H9 (cell line): ENCODE results near the gene ITGA1. TPM values are rescaled to one million over a fixed set of nuclear protein-coding genes. Genes with fewer than 3 reads are reported as not detected.

Source experiments
- DNase-seq: peaks from one replicate; pipeline ENCODE4 v3.0.0-alpha.2; 2017
- H2AFZ ChIP-seq: one replicate; pipeline ENCODE4 v1.6.1; 2013; ENCODE audit warnings: mild to moderate bottlenecking, low read length, control low read depth, moderate library complexity
- H2AK5ac ChIP-seq: 2 replicates; pipeline ENCODE4 v1.6.1; 2013; ENCODE audit warnings: low read length, control low read depth, mixed read lengths; ENCODE audit not compliant: insufficient read length
- H2BK120ac ChIP-seq: one replicate; pipeline ENCODE4 v1.6.1; 2013; ENCODE audit warnings: low read depth, mild to moderate bottlenecking, low read length, control low read depth, inconsistent platforms; ENCODE audit not compliant: poor library complexity, severe bottlenecking
- H2BK12ac ChIP-seq: 2 replicates; pipeline ENCODE4 v1.6.1; 2013; ENCODE audit warnings: low read length, control low read depth, mixed read lengths, low read depth; ENCODE audit not compliant: insufficient read length
- H2BK15ac ChIP-seq: 2 replicates; pipeline ENCODE4 v1.6.1; 2013; ENCODE audit warnings: low read depth, low read length, control low read depth
- H2BK20ac ChIP-seq: one replicate; pipeline ENCODE4 v1.6.1; 2013; ENCODE audit warnings: low read depth, mild to moderate bottlenecking, low read length, control low read depth, inconsistent platforms; ENCODE audit not compliant: poor library complexity, severe bottlenecking
- H2BK5ac ChIP-seq: 2 replicates; pipeline ENCODE4 v1.6.1; 2013; ENCODE audit warnings: low read length, control low read depth, mixed read lengths; ENCODE audit not compliant: insufficient read length
- H3K14ac ChIP-seq: 2 replicates; pipeline ENCODE4 v1.6.1; 2013; ENCODE audit warnings: low read length, control low read depth; ENCODE audit not compliant: insufficient read depth
- H3K18ac ChIP-seq: 2 replicates; pipeline ENCODE4 v1.6.1; 2013; ENCODE audit warnings: low read depth, mild to moderate bottlenecking, mixed read lengths, low read length, control low read depth; ENCODE audit not compliant: insufficient read length
- H3K23ac ChIP-seq: 2 replicates; pipeline ENCODE4 v1.6.1; 2013; ENCODE audit warnings: low read length, control low read depth, mixed read lengths, low read depth; ENCODE audit not compliant: insufficient read length
- H3K23me2 ChIP-seq: 2 replicates; pipeline ENCODE4 v1.6.1; 2013; ENCODE audit warnings: low read depth, mild to moderate bottlenecking, mixed read lengths, low read length, control low read depth; ENCODE audit not compliant: insufficient read length, poor library complexity, severe bottlenecking
- H3K27ac ChIP-seq: 2 replicates; pipeline ENCODE4 v1.5.1; 2013; ENCODE audit warnings: low read length, control low read depth, mixed read lengths, low read depth; ENCODE audit not compliant: insufficient read length
- H3K27me3 ChIP-seq: 2 replicates; pipeline ENCODE4 v1.6.1; 2013; ENCODE audit warnings: low read length, control low read depth, inconsistent platforms; ENCODE audit not compliant: insufficient read depth
- H3K4ac ChIP-seq: 2 replicates; pipeline ENCODE4 v1.6.1; 2013; ENCODE audit warnings: low read depth, mild to moderate bottlenecking, control low read depth, inconsistent platforms, low read length, moderate library complexity
- H3K4me1 ChIP-seq: 2 replicates; pipeline ENCODE4 v1.6.1; 2013; ENCODE audit warnings: low read length, control low read depth, inconsistent platforms; ENCODE audit not compliant: insufficient read depth
- H3K4me2 ChIP-seq: 2 replicates; pipeline ENCODE4 v1.6.1; 2013; ENCODE audit warnings: low read length, control low read depth, mixed read lengths; ENCODE audit not compliant: insufficient read length, insufficient read depth
- H3K56ac ChIP-seq: 2 replicates; pipeline ENCODE4 v1.6.1; 2013; ENCODE audit warnings: low read depth, mild to moderate bottlenecking, mixed read lengths, low read length, control low read depth; ENCODE audit not compliant: insufficient read length
- H3K79me1 ChIP-seq: 2 replicates; pipeline ENCODE4 v1.6.1; 2013; ENCODE audit warnings: low read depth, mild to moderate bottlenecking, moderate library complexity, low read length, control low read depth, inconsistent platforms; ENCODE audit not compliant: insufficient read depth, poor library complexity, severe bottlenecking
- H3K79me2 ChIP-seq: 2 replicates; pipeline ENCODE4 v1.6.1; 2013; ENCODE audit warnings: low read length, control low read depth, inconsistent platforms; ENCODE audit not compliant: insufficient read depth
- H3K9ac ChIP-seq: 2 replicates; pipeline ENCODE4 v1.6.1; 2013; ENCODE audit warnings: low read length, control low read depth, mixed read lengths; ENCODE audit not compliant: insufficient read length; ENCODE audit errors: extremely low read depth
- H3K9me3 ChIP-seq: one replicate; pipeline ENCODE4 v1.6.1; 2013; ENCODE audit warnings: low read depth, low read length, inconsistent platforms; ENCODE audit not compliant: control insufficient read depth
- H3T11ph ChIP-seq: one replicate; pipeline ENCODE4 v1.6.1; 2013; ENCODE audit warnings: mild to moderate bottlenecking, low read length, control low read depth, inconsistent platforms
- H4K20me1 ChIP-seq: one replicate; pipeline ENCODE4 v1.6.1; 2013; ENCODE audit not compliant: control insufficient read depth, insufficient read length, insufficient read depth
- H4K5ac ChIP-seq: 2 replicates; pipeline ENCODE4 v1.6.1; 2013; ENCODE audit warnings: low read depth, mild to moderate bottlenecking, mixed read lengths, low read length, control low read depth; ENCODE audit not compliant: insufficient read length
- H4K8ac ChIP-seq: replicated peaks from 2 replicates; pipeline ENCODE4 v1.6.1; 2013; ENCODE audit warnings: low read length, control low read depth, mixed read lengths, low read depth; ENCODE audit not compliant: insufficient read length
- H4K91ac ChIP-seq: 2 replicates; pipeline ENCODE4 v1.6.1; 2013; ENCODE audit warnings: low read depth, mild to moderate bottlenecking, moderate library complexity, mixed read lengths, low read length, control low read depth; ENCODE audit not compliant: insufficient read length
- H3K27ac Mint-ChIP-seq, 3 experiments: 2 replicates in 2 of 3; 3 replicates in 1 of 3; pipeline ENCODE4 v1.8.0; 2020 to 2021; ENCODE audit warnings: mixed read lengths in 3 of 3, mild to moderate bottlenecking in 1 of 3, moderate library complexity in 1 of 3
- H3K27me3 Mint-ChIP-seq: 2 replicates; pipeline ENCODE4 v1.8.0; 2021; ENCODE audit warnings: low read depth, mild to moderate bottlenecking, moderate library complexity, mixed read lengths
- H3K36me3 Mint-ChIP-seq, 3 experiments: 2 replicates in 2 of 3; 3 replicates in 1 of 3; pipeline ENCODE4 v1.8.0; 2020 to 2021; ENCODE audit warnings: low read depth in 3 of 3, mixed read lengths in 3 of 3; ENCODE audit not compliant: insufficient read depth in 1 of 3
- H3K4me1 Mint-ChIP-seq, 2 experiments: 2 replicates each; pipeline ENCODE4 v1.8.0; 2020; ENCODE audit warnings: mixed read lengths in 2 of 2
- H3K4me3 Mint-ChIP-seq, 2 experiments: 2 replicates in 1 of 2; 3 replicates in 1 of 2; pipeline ENCODE4 v1.8.0; 2020 to 2021; ENCODE audit warnings: mild to moderate bottlenecking in 2 of 2, mixed read lengths in 2 of 2, moderate library complexity in 1 of 2
- H3K9me3 Mint-ChIP-seq, 2 experiments: 2 replicates in 1 of 2; 3 replicates in 1 of 2; pipeline ENCODE4 v1.8.0; 2020; ENCODE audit warnings: mild to moderate bottlenecking in 2 of 2, mixed read lengths in 2 of 2, moderate library complexity in 1 of 2
- CTCF ChIP-seq: fragments of 200-600 bp; sonication (generic); conservative IDR thresholded peaks from 3 replicates; pipeline ENCODE4 v1.8.0; 2021; ENCODE audit warnings: antibody characterized with exemption, mild to moderate bottlenecking
- WGBS: extraction: QIAGEN DNeasy Blood & Tissue Kit; methylation state at CpG from one replicate; pipeline ENCODE4 v1.1.7; 2013; ENCODE audit warnings: missing lambda C conversion rate, low lambda C conversion rate, mixed read lengths; ENCODE audit not compliant: insufficient read length; ENCODE audit errors: extremely low coverage; 5-methylcytosine and 5-hydroxymethylcytosine counted together
- total RNA-seq: library from RNA; stranded (reverse); gene quantifications from 2 replicates; pipeline ENCODE4 v1.2.1, GENCODE V29; 2021

ITGA1 gene
- total RNA-seq, 1 experiment from 2014 or later = 3.9 TPM

- Histone ChIP-seq H3K23me2 (no peaks in the 10 kb centered on the region), H3K27ac (no peak overlapping the region), H3K4me1 (no peaks in the 10 kb centered on the region), H3K79me1 (no peaks in the 10 kb centered on the region), H4K91ac (no peak overlapping the region), H3K4ac (no peak overlapping the region), H3T11ph (no peak overlapping the region), H3K56ac (no peak overlapping the region), H3K9me3 (no peaks in the 10 kb centered on the region), H4K8ac (no peak overlapping the region), H2BK5ac (no peak overlapping the region), H2BK12ac (no peak overlapping the region), H2AFZ (no peak overlapping the region), H3K4me2 (no peak overlapping the region), H3K9ac (no peak overlapping the region), H2BK120ac (no peak overlapping the region), H3K79me2 (no peaks in the 10 kb centered on the region), H3K27me3 (no peaks in the 10 kb centered on the region), H2BK15ac (no peak overlapping the region), H4K5ac (no peak overlapping the region), H3K18ac (no peak overlapping the region), H2AK5ac (no peak overlapping the region), H3K14ac (no peak overlapping the region), H3K23ac (no peak overlapping the region), H2BK20ac (no peak overlapping the region), H4K20me1 (no peaks in the 10 kb centered on the region)
- Mint-ChIP-seq H3K9me3 (peaks cover 6 to 8% of the 10 kb centered on the region in 2 experiments; a peak in 3 of 5 replicates), H3K4me1 (no peaks in the 10 kb centered on the region), H3K36me3 (peaks cover 0 to 9% (median 1%) of the 10 kb centered on the region in 3 experiments; a peak in 2 of 7 replicates), H3K27ac (no peak overlapping the region), H3K4me3 (no peak overlapping the region), H3K27me3 (no peaks in the 10 kb centered on the region)
- no peak for DNase-seq
- no CpG with 5 or more reads among the region's 1 CpG for WGBS
- TF ChIP-seq CTCF = no peak
These were observed 40.1 kb downstream of the ITGA1 start for GRCh38 chr5:52827815-52828214.
